Kidney epithelial cell (primary cell): ENCODE data around the gene MACROH2A1. TPM values are rescaled to one million over a fixed set of nuclear protein-coding genes. Genes with fewer than 3 reads are reported as not detected.

ENCODE experiments used
- DNase-seq: peaks from one replicate; pipeline ENCODE4 v3.0.0-alpha.2; 2010; ENCODE audit warnings: low read depth
- H3K27me3 ChIP-seq: 2 replicates; pipeline ENCODE4 v1.6.0; 2011; ENCODE audit warnings: low read length; ENCODE audit not compliant: control insufficient read depth, insufficient read depth
- H3K36me3 ChIP-seq: 2 replicates; pipeline ENCODE4 v1.5.1; 2011; ENCODE audit warnings: low read length; ENCODE audit not compliant: control insufficient read depth, insufficient read depth
- H3K4me3 ChIP-seq: 2 replicates; pipeline ENCODE4 v1.5.1; 2011; ENCODE audit warnings: low read depth, mild to moderate bottlenecking, control low read depth, low read length
- CTCF ChIP-seq: IDR thresholded peaks from 2 replicates; pipeline ENCODE4 v1.5.1; 2011; ENCODE audit warnings: mild to moderate bottlenecking, moderate library complexity, low read length, control low read depth, inconsistent platforms; ENCODE audit not compliant: insufficient read depth, poor library complexity, severe bottlenecking
- total RNA-seq: library from RNA; depleted of rRNA; stranded (reverse); fragments of >200 nt; gene quantifications from 2 replicates; pipeline ENCODE4 v1.2.3, GENCODE V29; 2015

The MACROH2A1 gene
- total RNA-seq, 1 donor from 2014 or later, result 298 TPM

DNA sequence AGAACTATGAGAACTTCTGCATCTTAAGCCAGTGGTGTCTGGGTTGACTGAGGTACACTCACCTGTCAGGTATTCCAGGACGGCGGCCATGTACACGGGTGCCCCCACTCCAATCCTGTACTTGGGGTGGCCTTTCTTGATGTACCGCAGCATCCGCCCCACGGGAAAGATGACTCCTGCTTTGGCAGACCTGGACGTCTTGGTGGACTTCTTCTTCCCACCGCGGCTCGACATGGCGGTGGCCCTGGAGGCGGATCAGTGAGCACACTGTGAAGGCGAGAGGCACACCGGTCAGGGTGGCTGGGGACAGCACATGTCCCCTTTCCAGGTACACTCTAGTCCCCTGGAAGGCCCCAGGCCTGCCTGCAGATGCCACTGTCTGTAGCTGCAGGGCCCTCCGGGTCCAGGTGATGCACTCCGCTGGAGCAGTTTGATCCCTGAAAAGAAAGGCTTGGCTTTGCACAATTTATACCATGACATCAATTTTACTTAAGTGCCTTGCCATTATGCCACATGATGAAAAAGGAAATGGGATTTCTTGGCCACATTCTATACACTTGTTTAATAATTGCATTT lies 10.1 kb downstream of the MACROH2A1 start:
- DNase-seq, result no peak
- no peak overlapping the region for H3K4me3 ChIP-seq
- H3K27me3 ChIP-seq, result no peaks in the 10 kb centered on the region
- TF ChIP-seq CTCF, result no peak
- H3K36me3 ChIP-seq, result peaks cover 6% of the 10 kb centered on the region

- H3K36me3 ChIP-seq, result peaks cover 7% of the 10 kb centered on the region
- no peak for TF ChIP-seq CTCF
These were observed 11.4 kb downstream of the MACROH2A1 start for GRCh38 chr5:135387629-135387960.

GRCh38 chr5:135386886-135387628 lies 12.0 kb downstream of the MACROH2A1 start:
- no peak for TF ChIP-seq CTCF
- no peak overlapping the region for H3K4me3 ChIP-seq
- H3K36me3 ChIP-seq, result peaks cover 7% of the 10 kb centered on the region
- no peak for DNase-seq
- no peaks in the 10 kb centered on the region for H3K27me3 ChIP-seq

More at GRCh38 chr5:135387629-135387960, 11.4 kb downstream of the MACROH2A1 start:
- Histone ChIP-seq H3K27me3 (no peaks in the 10 kb centered on the region), H3K4me3 (no peak overlapping the region)
- DNase-seq, result no peak

GRCh38 chr5:135386096-135386495 lies 12.9 kb downstream of the MACROH2A1 start:
- Histone ChIP-seq H3K36me3 (peaks cover 7% of the 10 kb centered on the region), H3K4me3 (no peak overlapping the region), H3K27me3 (no peaks in the 10 kb centered on the region)
- TF ChIP-seq CTCF, result no peak
- DNase-seq, result no peak

- DNase-seq, result no peak
- H3K4me3 ChIP-seq, result no peak overlapping the region
- peaks cover 7% of the 10 kb centered on the region for H3K36me3 ChIP-seq
- no peak for TF ChIP-seq CTCF
- H3K27me3 ChIP-seq, result no peaks in the 10 kb centered on the region
These were observed 13.5 kb downstream of the MACROH2A1 start for GRCh38 chr5:135385576-135385975.

- Histone ChIP-seq H3K27me3 (no peaks in the 10 kb centered on the region), H3K36me3 (peaks cover 7% of the 10 kb centered on the region), H3K4me3 (no peak overlapping the region)
- no peak for TF ChIP-seq CTCF
- DNase-seq, result no peak
These were observed 14.1 kb downstream of the MACROH2A1 start for GRCh38 chr5:135384898-135385297.
